ENCODE data around the gene SLC35F1. TPM values are rescaled to one million over a fixed set of nuclear protein-coding genes. Genes with fewer than 3 reads are reported as not detected.
A peak's percentile ranks its signal among the peaks of the same experiment; 100 is the strongest.

Gene SLC35F1
- total and polyA plus RNA-seq, 2 experiments from 2014 or later, result 18.5 to 25.5 TPM

GRCh38 chr6:117910549-117910948, 3.5 kb downstream of the SLC35F1 start:
- Histone ChIP-seq H3K27ac (no peak overlapping the region), H3K4me1 (ENCODE audit: low read depth) (peaks cover 12% of the 10 kb centered on the region), H3K4me3 (no peak overlapping the region), H3K36me3 (no peaks in the 10 kb centered on the region), H3K27me3 (peaks cover 11% of the 10 kb centered on the region), H3K9me3 (ENCODE audit: low read depth) (no peaks in the 10 kb centered on the region)
- no peak for DNase-seq (ENCODE audit: low read depth in 1 of 2, low spot score in 1 of 2)
- TF ChIP-seq CTCF (IDR thresholded peaks at IDR 0.05; ENCODE audit: low read depth, low read length), result no peak

- H3K36me3 ChIP-seq, result no peaks in the 10 kb centered on the region
- DNase-seq (ENCODE audit: low read depth in 1 of 2, low spot score in 1 of 2), result no peak
- H3K4me3 ChIP-seq, result no peak overlapping the region
- no peaks in the 10 kb centered on the region for H3K9me3 ChIP-seq (ENCODE audit: low read depth)
- no peak for TF ChIP-seq CTCF (IDR thresholded peaks at IDR 0.05; ENCODE audit: low read depth, low read length)
- no peak overlapping the region for H3K27ac ChIP-seq
- peaks cover 9% of the 10 kb centered on the region for H3K27me3 ChIP-seq
- H3K4me1 ChIP-seq (ENCODE audit: low read depth), result peaks cover 18% of the 10 kb centered on the region
Observed at GRCh38 chr6:117911150-117911549, 4.1 kb downstream of the SLC35F1 start.

- no peak for TF ChIP-seq CTCF (IDR thresholded peaks at IDR 0.05; ENCODE audit: low read depth, low read length)
- no peak for DNase-seq (ENCODE audit: low read depth in 1 of 2, low spot score in 1 of 2)
- Histone ChIP-seq H3K36me3 (no peaks in the 10 kb centered on the region), H3K27me3 (peaks cover 9% of the 10 kb centered on the region), H3K9me3 (ENCODE audit: low read depth) (no peaks in the 10 kb centered on the region), H3K4me1 (ENCODE audit: low read depth) (peaks cover 24% of the 10 kb centered on the region), H3K4me3 (no peak overlapping the region), H3K27ac (no peak overlapping the region)
Observed at GRCh38 chr6:117911660-117912059, 4.6 kb downstream of the SLC35F1 start.

- no peaks in the 10 kb centered on the region for H3K27me3 ChIP-seq
- no peak for TF ChIP-seq CTCF (IDR thresholded peaks at IDR 0.05; ENCODE audit: low read depth, low read length)
- H3K4me3 ChIP-seq, result no peak overlapping the region
Observed at GRCh38 chr6:117915846-117916245, 8.8 kb downstream of the SLC35F1 start.

GRCh38 chr6:117916483-117916882, 9.4 kb downstream of the SLC35F1 start:
- Histone ChIP-seq H3K36me3 (no peaks in the 10 kb centered on the region), H3K27me3 (no peaks in the 10 kb centered on the region), H3K4me3 (no peak overlapping the region), H3K9me3 (ENCODE audit: low read depth) (no peaks in the 10 kb centered on the region), H3K27ac (peak overlapping the region; percentile 13), H3K4me1 (ENCODE audit: low read depth) (peaks cover 41% of the 10 kb centered on the region)
- no peak for TF ChIP-seq CTCF (IDR thresholded peaks at IDR 0.05; ENCODE audit: low read depth, low read length)
- no peak for DNase-seq (ENCODE audit: low read depth in 1 of 2, low spot score in 1 of 2)

More at GRCh38 chr6:117915846-117916245, 8.8 kb downstream of the SLC35F1 start:
- Histone ChIP-seq H3K36me3 (no peaks in the 10 kb centered on the region), H3K27ac (no peak overlapping the region), H3K9me3 (ENCODE audit: low read depth) (no peaks in the 10 kb centered on the region), H3K4me1 (ENCODE audit: low read depth) (peaks cover 41% of the 10 kb centered on the region)
- peak in 1 of 2 donors; percentile 61 for DNase-seq (ENCODE audit: low read depth in 1 of 2, low spot score in 1 of 2)

GRCh38 chr6:117917176-117917575, 10.1 kb downstream of the SLC35F1 start:
- H3K4me1 ChIP-seq (ENCODE audit: low read depth), result peaks cover 41% of the 10 kb centered on the region
- H3K4me3 ChIP-seq, result no peak overlapping the region
- peak in 1 of 2 donors; percentile 80 for DNase-seq (ENCODE audit: low read depth in 1 of 2, low spot score in 1 of 2)
- TF ChIP-seq CTCF (IDR thresholded peaks at IDR 0.05; ENCODE audit: low read depth, low read length), result no peak
- H3K36me3 ChIP-seq, result no peaks in the 10 kb centered on the region
- H3K27ac ChIP-seq, result peak overlapping the region; percentile 42
- H3K9me3 ChIP-seq (ENCODE audit: low read depth), result no peaks in the 10 kb centered on the region
- no peaks in the 10 kb centered on the region for H3K27me3 ChIP-seq

All from cardiac muscle cell (in vitro differentiated cells and primary cell).